ENCODE measurements around the gene CDHR5. TPM values are rescaled to one million over a fixed set of nuclear protein-coding genes. Genes with fewer than 3 reads are reported as not detected.

CDHR5 gene
- total and polyA plus RNA-seq, 2 experiments from 2014 or later = 0.18 to 0.27 TPM

DNA sequence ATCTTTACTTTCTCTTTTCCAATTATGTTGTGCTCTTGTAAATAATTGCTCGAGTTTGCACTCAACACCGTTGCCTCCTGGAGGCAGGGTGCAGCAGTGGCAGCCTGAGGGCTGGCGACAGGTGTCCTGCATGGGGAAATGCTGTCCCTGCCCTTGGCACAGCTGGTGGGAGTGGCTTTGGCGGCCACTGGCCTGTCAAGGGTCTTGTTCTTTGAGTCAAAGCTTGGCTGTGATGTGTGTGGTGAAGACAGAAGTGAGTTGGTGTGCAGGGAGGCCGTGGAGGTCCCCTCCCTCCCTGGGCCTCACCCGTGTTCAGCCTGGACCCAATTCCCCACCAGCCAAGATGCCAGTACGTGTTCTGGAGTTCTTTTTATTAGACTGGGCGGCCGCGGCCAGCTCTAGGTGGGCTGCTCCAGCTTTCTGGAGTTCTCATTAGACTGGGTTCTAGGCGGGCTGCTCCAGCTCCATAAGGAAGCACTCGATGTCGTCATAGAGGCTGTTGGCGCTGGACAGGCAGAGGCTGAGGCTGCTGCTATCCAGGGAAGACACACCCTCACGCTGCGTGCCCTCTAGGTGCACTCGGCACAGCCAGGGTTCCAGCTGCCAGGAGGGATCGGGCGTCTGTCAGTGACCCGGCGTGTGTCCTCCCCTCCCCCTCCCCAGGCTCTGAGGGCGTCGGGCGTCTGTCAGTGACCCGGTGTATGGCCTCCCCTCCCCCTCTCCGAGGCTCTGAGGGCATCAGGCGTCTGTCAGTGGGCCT, 12.4 kb downstream of the CDHR5 start:
- H3K4me3 ChIP-seq = no peak overlapping the region

GRCh38 chr11:611001-611996, 13.5 kb downstream of the CDHR5 start:
- H3K27me3 ChIP-seq = no peaks in the 10 kb centered on the region
- H3K4me1 ChIP-seq (ENCODE audit: low read depth) = peaks cover 14% of the 10 kb centered on the region
- DNase-seq (ENCODE audit: low read depth in 1 of 2, low spot score in 1 of 2) = no peak
- no peak overlapping the region for H3K4me3 ChIP-seq
- H3K27ac ChIP-seq = no peak overlapping the region
- TF ChIP-seq, protein P1, sequence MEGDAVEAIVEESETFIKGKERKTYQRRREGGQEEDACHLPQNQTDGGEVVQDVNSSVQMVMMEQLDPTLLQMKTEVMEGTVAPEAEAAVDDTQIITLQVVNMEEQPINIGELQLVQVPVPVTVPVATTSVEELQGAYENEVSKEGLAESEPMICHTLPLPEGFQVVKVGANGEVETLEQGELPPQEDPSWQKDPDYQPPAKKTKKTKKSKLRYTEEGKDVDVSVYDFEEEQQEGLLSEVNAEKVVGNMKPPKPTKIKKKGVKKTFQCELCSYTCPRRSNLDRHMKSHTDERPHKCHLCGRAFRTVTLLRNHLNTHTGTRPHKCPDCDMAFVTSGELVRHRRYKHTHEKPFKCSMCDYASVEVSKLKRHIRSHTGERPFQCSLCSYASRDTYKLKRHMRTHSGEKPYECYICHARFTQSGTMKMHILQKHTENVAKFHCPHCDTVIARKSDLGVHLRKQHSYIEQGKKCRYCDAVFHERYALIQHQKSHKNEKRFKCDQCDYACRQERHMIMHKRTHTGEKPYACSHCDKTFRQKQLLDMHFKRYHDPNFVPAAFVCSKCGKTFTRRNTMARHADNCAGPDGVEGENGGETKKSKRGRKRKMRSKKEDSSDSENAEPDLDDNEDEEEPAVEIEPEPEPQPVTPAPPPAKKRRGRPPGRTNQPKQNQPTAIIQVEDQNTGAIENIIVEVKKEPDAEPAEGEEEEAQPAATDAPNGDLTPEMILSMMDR (IDR thresholded peaks at IDR 0.05; ENCODE audit: low read depth, low read length) = no peak
- no peaks in the 10 kb centered on the region for H3K9me3 ChIP-seq (ENCODE audit: low read depth)
- H3K36me3 ChIP-seq = peaks cover 54% of the 10 kb centered on the region

More for the DNA sequence above, 12.4 kb downstream of the CDHR5 start:
- Histone ChIP-seq H3K27ac (peak overlapping the region; percentile 22), H3K27me3 (no peaks in the 10 kb centered on the region), H3K4me1 (ENCODE audit: low read depth) (peaks cover 15% of the 10 kb centered on the region), H3K9me3 (ENCODE audit: low read depth) (no peaks in the 10 kb centered on the region), H3K36me3 (peaks cover 48% of the 10 kb centered on the region)
- no peak for DNase-seq (ENCODE audit: low read depth in 1 of 2, low spot score in 1 of 2)
- TF ChIP-seq, protein P1 (IDR thresholded peaks at IDR 0.05; ENCODE audit: low read depth, low read length) = peak; percentile 13

DNA sequence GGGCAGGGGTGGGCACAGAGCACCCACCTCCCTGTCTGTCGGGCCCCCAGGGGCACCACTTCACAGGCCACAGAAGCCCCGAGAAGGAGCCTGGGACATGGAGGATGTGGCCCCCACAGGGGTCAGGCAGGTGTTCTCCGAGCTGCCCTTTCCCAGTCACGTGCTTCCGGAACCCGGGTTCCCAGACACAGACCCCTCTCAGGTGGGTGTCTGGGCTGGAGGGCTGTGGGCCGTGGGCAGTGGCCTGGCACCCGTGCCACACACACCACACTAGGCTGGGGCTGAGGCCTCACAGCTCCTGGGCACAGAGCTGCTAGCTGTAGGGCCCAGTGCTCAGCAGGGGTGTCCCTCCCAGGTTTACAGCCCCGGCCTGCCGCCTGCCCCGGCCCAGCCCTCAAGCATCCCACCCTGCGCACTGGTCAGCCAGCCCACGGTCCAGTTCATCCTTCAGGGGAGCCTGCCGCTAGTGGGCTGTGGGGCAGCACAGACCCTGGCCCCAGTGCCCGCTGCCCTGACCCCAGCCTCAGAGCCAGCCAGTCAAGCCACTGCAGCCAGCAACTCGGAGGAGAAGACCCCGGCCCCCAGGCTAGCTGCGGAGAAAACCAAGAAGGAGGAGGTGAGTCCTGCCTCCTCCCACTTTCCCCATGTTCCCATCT, 14.5 kb downstream of the CDHR5 start:
- no peak overlapping the region for H3K27ac ChIP-seq
- no peak overlapping the region for H3K4me3 ChIP-seq
- DNase-seq (ENCODE audit: low read depth in 1 of 2, low spot score in 1 of 2) = no peak
- TF ChIP-seq, protein P1 (IDR thresholded peaks at IDR 0.05; ENCODE audit: low read depth, low read length) = no peak
- peaks cover 64% of the 10 kb centered on the region for H3K36me3 ChIP-seq
- H3K9me3 ChIP-seq (ENCODE audit: low read depth) = no peaks in the 10 kb centered on the region
- no peaks in the 10 kb centered on the region for H3K27me3 ChIP-seq
- peaks cover 11% of the 10 kb centered on the region for H3K4me1 ChIP-seq (ENCODE audit: low read depth)

- peaks cover 11% of the 10 kb centered on the region for H3K4me1 ChIP-seq (ENCODE audit: low read depth)
- H3K9me3 ChIP-seq (ENCODE audit: low read depth) = no peaks in the 10 kb centered on the region
- H3K36me3 ChIP-seq = peaks cover 71% of the 10 kb centered on the region
- no peak overlapping the region for H3K27ac ChIP-seq
- no peak for DNase-seq (ENCODE audit: low read depth in 1 of 2, low spot score in 1 of 2)
- no peak overlapping the region for H3K4me3 ChIP-seq
- TF ChIP-seq, protein P1 (IDR thresholded peaks at IDR 0.05; ENCODE audit: low read depth, low read length) = no peak
- H3K27me3 ChIP-seq = no peaks in the 10 kb centered on the region
Measured at GRCh38 chr11:609341-609811, 15.4 kb downstream of the CDHR5 start.

DNA sequence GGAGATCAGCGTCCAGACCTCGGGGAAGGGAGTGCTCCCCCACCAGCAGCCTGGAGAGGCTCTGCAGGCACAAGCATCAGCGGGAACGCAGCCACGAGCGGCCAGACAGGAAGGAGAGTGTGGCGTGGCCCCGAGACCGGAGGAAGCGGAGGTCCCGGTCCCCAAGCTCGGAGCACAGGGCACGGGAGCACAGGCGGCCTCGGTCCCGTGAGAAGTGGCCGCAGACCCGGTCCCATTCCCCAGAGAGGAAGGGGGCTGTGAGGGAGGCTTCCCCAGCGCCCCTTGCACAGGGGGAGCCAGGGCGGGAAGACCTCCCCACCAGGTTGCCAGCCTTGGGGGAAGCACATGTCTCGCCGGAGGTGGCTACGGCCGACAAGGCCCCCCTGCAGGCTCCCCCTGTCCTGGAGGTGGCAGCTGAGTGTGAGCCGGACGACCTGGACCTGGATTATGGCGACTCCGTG, 15.9 kb downstream of the CDHR5 start:
- H3K36me3 ChIP-seq = peaks cover 73% of the 10 kb centered on the region
- peaks cover 11% of the 10 kb centered on the region for H3K4me1 ChIP-seq (ENCODE audit: low read depth)
- TF ChIP-seq, protein P1 (IDR thresholded peaks at IDR 0.05; ENCODE audit: low read depth, low read length) = no peak
- H3K9me3 ChIP-seq (ENCODE audit: low read depth) = no peaks in the 10 kb centered on the region
- DNase-seq (ENCODE audit: low read depth in 1 of 2, low spot score in 1 of 2) = no peak
- no peak overlapping the region for H3K27ac ChIP-seq
- no peak overlapping the region for H3K4me3 ChIP-seq
- no peaks in the 10 kb centered on the region for H3K27me3 ChIP-seq

Measured in cardiac muscle cell (in vitro differentiated cells and primary cell).